SW480 (cell line): ENCODE data around the gene VEGFB.

Experiments
- DNase-seq: peaks from one replicate; pipeline ENCODE4 v3.0.0-alpha.2; 2016; ENCODE audit warnings: low spot score

The VEGFB gene

GRCh38 chr11:64262271-64263002 is 28.1 kb downstream of the VEGFB start:
- DNase-seq = no peak

- DNase-seq = no peak
These were observed 28.9 kb downstream of the VEGFB start for GRCh38 chr11:64263021-64263946.

- no peak for DNase-seq
These were observed 29.5 kb downstream of the VEGFB start for GRCh38 chr11:64263947-64264317.

GRCh38 chr11:64264371-64264852 is 30.0 kb downstream of the VEGFB start:
- no peak for DNase-seq

- DNase-seq = no peak
These were observed 31.1 kb downstream of the VEGFB start for GRCh38 chr11:64265176-64266160.

GRCh38 chr11:64266339-64266738 is 32.0 kb downstream of the VEGFB start:
- no peak for DNase-seq

GRCh38 chr11:64267207-64267945 is 33.0 kb downstream of the VEGFB start:
- DNase-seq = no peak

GRCh38 chr11:64268025-64268892 is 33.9 kb downstream of the VEGFB start:
- peak; percentile 50 for DNase-seq

- DNase-seq = peak; percentile 78
These were observed 34.6 kb downstream of the VEGFB start for GRCh38 chr11:64268893-64269539.

- DNase-seq = peak; percentile 100
These were observed 35.3 kb downstream of the VEGFB start for GRCh38 chr11:64269540-64270220.

GRCh38 chr11:64275031-64275800 is 40.8 kb downstream of the VEGFB start:
- no peak for DNase-seq

- no peak for DNase-seq
These were observed 41.5 kb downstream of the VEGFB start for GRCh38 chr11:64275841-64276240.

GRCh38 chr11:64276653-64277431 is 42.5 kb downstream of the VEGFB start:
- DNase-seq = peak; percentile 93

GRCh38 chr11:64278576-64279190 is 44.3 kb downstream of the VEGFB start:
- DNase-seq = no peak

- DNase-seq = no peak
These were observed 47.8 kb downstream of the VEGFB start for GRCh38 chr11:64281957-64282770.

GRCh38 chr11:64283092-64283491 is 48.7 kb downstream of the VEGFB start:
- DNase-seq = no peak
